H1 (cell line): ENCODE results near the gene ACVR2A.

Experiments
- EP300 ChIP-seq, 2 experiments: IDR thresholded peaks; 1 replicate in 1 of 2; 2 replicates in 1 of 2; pipeline ENCODE4 v1.6.1; 2011 to 2012; ENCODE audit warnings: low read depth in 2 of 2, low read length in 2 of 2, mild to moderate bottlenecking in 2 of 2, borderline replicate concordance in 1 of 2, inconsistent platforms in 1 of 2, moderate library complexity in 1 of 2
- EZH2 ChIP-seq: fragments of 200-600 bp; sonication (generic); IDR thresholded peaks from 2 replicates; pipeline ENCODE4 v1.7.1; 2012; ENCODE audit warnings: low read depth, mild to moderate bottlenecking, moderate library complexity, low read length, inconsistent platforms; ENCODE audit not compliant: severe bottlenecking
- FOSL1 ChIP-seq: IDR thresholded peaks from 2 replicates; pipeline ENCODE4 v1.6.1; 2011; ENCODE audit warnings: mild to moderate bottlenecking, low read depth, low read length, moderate library complexity; ENCODE audit not compliant: insufficient read depth
- POLR2AphosphoS5 ChIP-seq: IDR thresholded peaks from 2 replicates; pipeline ENCODE4 v1.6.1; 2011; ENCODE audit warnings: low read depth, low read length
- RAD21 ChIP-seq, 2 experiments: IDR thresholded peaks in 1 of 2; conservative IDR thresholded peaks in 1 of 2; 2 replicates each; pipeline ENCODE4 v1.6.1; 2011; ENCODE audit warnings: low read depth in 2 of 2, low read length in 2 of 2, improper control_type of control experiment in 1 of 2, inconsistent platforms in 1 of 2, mild to moderate bottlenecking in 1 of 2, moderate library complexity in 1 of 2
- RBBP5 ChIP-seq: IDR thresholded peaks from 2 replicates; pipeline ENCODE4 v1.7.1; 2012; ENCODE audit warnings: low read depth, mild to moderate bottlenecking, inconsistent platforms, low read length, moderate library complexity, borderline replicate concordance
- TF ChIP-seq, protein P1 (sequence below): IDR thresholded peaks from 2 replicates; pipeline ENCODE4 v1.6.1; 2011; ENCODE audit warnings: low read depth, mild to moderate bottlenecking, low read length; ENCODE audit not compliant: insufficient read depth
- TF ChIP-seq, protein P2 (sequence below): IDR thresholded peaks from 2 replicates; pipeline ENCODE4 v1.6.1; 2011; ENCODE audit warnings: low read length, improper control_type of control experiment
- TF ChIP-seq, protein P3 (sequence below), 3 experiments: IDR thresholded peaks; 1 replicate in 2 of 3; 2 replicates in 1 of 3; pipeline versions ENCODE4 v1.5.1 to v1.6.1; 2011; ENCODE audit warnings: low read length in 3 of 3, mild to moderate bottlenecking in 3 of 3, inconsistent platforms in 2 of 3, low read depth in 1 of 3, moderate library complexity in 1 of 3; ENCODE audit not compliant: insufficient read depth in 1 of 3; ENCODE audit errors: control extremely low read depth in 1 of 3

DNA sequence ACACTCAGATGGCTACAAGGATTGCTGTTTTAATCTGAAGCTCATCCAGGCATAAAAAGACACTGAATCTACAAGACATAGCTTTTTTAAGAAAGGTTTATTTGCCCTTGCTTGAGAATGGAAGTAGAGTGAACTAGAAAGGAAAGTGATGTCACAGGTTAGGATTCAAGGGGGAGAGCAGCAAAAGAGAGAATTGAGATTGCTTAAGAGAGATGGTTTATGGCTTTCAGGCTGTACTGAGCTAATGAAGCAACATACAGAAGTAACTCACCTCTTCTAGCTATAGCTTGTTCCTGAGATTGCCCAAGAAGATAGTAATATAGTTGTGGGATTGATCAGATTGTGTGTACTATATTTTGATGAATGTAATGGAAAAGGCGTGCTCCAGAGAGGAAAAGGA lies 26.1 kb upstream of the ACVR2A start:
- TF ChIP-seq EP300 (IDR thresholded peaks at IDR 0.05; ENCODE audit: borderline replicate concordance in 1 of 2, low read depth in 2 of 2, low read length in 2 of 2) (no peak), RAD21 (IDR thresholded peaks at IDR 0.05 in 1 of 2, conservative IDR thresholded peaks at IDR 0.05 in 1 of 2; ENCODE audit: low read depth in 2 of 2, low read length in 2 of 2) (no peak), FOSL1 (no peak), EZH2 (no peak), POLR2AphosphoS5 (no peak), RBBP5 (no peak)
- TF ChIP-seq, protein P1, sequence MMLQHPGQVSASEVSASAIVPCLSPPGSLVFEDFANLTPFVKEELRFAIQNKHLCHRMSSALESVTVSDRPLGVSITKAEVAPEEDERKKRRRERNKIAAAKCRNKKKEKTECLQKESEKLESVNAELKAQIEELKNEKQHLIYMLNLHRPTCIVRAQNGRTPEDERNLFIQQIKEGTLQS: no peak
- TF ChIP-seq, protein P2, sequence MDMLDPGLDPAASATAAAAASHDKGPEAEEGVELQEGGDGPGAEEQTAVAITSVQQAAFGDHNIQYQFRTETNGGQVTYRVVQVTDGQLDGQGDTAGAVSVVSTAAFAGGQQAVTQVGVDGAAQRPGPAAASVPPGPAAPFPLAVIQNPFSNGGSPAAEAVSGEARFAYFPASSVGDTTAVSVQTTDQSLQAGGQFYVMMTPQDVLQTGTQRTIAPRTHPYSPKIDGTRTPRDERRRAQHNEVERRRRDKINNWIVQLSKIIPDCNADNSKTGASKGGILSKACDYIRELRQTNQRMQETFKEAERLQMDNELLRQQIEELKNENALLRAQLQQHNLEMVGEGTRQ: no peak
- TF ChIP-seq, protein P3, sequence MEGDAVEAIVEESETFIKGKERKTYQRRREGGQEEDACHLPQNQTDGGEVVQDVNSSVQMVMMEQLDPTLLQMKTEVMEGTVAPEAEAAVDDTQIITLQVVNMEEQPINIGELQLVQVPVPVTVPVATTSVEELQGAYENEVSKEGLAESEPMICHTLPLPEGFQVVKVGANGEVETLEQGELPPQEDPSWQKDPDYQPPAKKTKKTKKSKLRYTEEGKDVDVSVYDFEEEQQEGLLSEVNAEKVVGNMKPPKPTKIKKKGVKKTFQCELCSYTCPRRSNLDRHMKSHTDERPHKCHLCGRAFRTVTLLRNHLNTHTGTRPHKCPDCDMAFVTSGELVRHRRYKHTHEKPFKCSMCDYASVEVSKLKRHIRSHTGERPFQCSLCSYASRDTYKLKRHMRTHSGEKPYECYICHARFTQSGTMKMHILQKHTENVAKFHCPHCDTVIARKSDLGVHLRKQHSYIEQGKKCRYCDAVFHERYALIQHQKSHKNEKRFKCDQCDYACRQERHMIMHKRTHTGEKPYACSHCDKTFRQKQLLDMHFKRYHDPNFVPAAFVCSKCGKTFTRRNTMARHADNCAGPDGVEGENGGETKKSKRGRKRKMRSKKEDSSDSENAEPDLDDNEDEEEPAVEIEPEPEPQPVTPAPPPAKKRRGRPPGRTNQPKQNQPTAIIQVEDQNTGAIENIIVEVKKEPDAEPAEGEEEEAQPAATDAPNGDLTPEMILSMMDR (IDR thresholded peaks at IDR 0.05; ENCODE audit: control extremely low read depth in 1 of 3, insufficient read depth in 1 of 3, low read depth in 1 of 3, low read length in 3 of 3): no peak
